GM19463 (cell line): ENCODE results near the gene UBE2V1.
A peak's percentile ranks its signal among the peaks of the same experiment; 100 is the strongest.
"Not testable (repeated sequence)": the region's sequence is repeated elsewhere in the genome, so short reads cannot be mapped to it uniquely, and the experiment has no call there.

Experiments
- ATAC-seq: cut with Tn5 transposase; IDR thresholded peaks from one replicate; pipeline ENCODE4 v1.9.1; 2021; ENCODE audit warnings: mild to moderate bottlenecking, moderate library complexity; ENCODE audit not compliant: unreplicated experiment

UBE2V1 gene

DNA sequence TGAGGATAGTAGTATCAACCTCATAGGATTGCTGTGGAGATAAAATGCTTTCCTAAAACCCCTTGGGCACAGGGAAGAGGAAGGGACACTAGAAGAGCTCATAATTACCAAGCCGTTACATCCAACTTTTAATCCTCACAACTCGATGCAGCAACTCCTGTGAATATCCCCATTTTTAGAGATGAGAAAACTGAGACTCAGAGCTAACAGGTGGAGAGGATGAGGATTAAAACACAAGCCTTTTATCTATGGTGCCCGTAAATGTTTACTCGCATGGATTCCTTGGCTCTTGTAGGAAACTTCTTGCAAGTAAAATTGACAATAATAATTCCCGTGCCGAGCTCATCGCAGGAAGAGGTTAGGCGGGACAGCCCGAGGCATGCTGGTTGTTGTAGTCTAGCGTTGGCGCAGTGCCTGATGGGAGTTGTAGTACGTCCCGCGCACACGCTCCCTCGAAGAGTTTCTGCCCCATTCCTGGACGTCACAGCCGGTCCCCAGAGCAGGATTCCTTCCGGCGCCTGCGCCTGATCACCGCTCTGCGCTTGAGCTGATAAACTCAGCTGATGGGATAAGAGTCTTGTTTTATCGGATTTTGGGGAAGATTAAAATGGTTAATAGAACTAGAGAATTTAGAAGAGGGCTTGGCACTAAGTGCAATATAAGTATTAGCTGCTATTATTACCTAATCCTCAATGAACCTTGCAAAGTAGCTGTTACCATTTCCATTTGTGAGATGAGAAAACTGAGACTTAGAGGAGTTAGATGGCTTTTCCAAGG is 2.8 kb upstream of the UBE2V1 start:
- peak; percentile 68 for ATAC-seq

DNA sequence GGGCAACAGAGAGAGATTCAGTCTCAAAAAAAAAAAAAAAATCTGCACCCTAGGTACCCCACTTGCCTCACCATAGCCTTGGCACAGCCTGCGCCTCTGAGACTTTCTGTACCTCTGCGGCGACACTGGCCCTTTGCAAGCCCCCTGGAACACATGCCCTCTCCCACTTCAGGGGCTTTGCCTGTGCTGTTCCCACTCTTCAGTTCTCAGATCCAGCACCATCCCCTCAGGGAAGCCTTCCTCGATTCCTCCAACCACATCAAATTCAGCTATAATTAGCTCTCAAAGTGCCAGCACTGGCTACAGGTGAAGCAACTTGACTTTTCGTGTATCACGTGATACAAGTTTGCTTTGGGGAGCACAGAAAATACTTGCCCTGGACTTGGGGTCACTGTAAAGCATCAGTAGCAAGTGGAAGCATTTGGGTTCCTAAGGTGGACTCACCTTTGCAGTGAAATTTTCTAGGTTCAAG is 2.1 kb upstream of the UBE2V1 start:
- ATAC-seq: no peak

DNA sequence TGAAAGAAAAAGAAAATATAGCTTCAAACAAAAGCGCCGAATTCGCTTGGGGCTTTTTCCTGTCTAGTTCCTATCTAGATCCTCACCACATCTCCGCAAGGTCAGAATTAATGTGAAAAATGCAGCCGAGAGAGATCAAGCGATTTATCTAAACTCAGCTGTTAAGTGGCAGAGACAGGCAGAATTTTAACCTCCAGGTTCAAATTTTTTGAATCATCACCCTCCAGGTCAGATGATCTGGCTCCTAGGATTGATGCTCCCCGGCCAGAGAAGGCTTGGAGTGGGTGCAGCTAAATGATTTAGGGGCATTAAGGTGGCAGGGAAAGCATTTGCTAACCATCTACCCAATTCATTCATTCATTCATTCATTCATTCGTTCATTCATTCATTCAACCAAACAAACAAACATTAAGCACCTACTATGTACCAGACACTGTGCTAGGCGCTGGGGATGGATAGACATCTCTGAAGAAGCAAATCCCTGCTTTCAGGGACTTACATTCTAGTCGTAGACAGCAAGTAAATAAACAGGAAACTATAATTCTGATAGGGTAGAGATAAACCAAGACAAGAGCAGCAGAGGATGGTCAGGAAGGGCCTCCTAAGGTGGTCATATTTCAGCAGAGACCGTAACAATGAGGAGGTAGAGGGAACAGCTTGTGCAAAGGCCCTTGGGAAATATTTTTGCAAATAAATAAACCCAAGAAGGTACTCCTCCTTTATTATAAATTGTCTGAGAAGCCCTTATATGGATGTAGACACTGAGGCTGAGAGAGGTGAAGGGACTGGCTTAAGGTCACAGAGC is 672 bp upstream of the UBE2V1 start:
- ATAC-seq: no peak

DNA sequence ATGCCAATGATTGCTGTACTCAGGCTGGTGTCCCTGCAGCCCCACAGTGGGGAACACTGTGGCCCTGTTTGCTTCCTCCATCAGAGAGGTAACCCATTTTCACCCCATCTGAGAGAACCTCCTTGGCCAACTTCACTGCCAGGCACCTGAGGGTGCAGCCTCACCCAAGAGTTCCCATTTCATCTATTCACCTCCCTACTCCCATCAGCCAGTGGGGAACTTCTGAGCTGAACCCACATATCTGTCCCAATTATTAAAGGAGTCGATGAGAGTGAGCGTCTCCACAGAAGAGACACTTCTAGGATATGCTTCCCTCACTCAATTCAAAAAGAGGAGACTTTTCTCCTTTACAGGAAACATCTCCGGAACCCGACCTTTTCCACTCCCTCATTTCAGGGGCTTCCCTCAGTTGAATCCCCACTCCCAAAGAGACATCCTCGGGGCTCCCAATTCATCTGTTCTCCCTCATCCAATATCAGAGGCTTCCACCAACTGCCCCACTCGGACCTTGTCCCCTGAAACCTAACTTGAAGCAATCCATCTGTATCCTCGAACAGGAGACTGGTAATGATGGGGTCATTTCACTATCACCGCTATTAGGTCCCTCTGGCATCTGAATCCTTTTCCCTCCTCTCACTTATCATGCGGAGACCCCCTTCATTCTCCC is 988 bp downstream of the UBE2V1 start:
- no peak for ATAC-seq

DNA sequence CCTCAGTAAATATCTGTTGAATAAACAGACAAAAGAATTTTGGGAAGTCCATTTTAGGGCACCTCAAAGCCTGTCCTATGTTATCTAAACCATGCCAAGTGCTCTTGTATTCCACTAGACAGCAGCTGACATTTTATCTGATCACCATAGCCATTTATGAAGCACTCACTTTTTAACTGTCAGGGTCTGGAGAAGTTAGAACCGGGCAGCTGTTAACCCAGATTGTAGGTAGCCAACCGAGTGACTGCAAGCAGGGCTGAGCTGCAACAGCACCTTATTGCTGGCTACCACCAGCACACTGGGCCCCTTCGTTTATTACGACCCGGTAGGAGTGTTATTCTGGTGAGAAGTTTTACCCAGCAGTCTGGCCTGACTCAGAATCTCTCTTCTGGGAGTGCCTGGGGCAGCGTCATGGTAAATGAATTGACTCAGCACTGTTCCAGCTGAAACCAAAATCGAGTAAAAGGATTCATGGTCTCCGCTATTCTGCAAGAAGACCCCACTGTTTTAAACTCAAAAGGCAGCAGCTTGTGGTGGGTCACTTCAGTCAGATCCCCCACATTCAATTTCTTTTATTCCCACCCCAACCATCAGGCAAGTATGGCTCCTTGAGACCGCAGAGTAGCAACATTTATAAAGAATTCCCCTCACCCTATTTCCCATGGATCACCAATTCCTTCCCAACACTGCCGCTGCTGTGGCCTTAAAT is 1.7 kb downstream of the UBE2V1 start:
- ATAC-seq: no peak

DNA sequence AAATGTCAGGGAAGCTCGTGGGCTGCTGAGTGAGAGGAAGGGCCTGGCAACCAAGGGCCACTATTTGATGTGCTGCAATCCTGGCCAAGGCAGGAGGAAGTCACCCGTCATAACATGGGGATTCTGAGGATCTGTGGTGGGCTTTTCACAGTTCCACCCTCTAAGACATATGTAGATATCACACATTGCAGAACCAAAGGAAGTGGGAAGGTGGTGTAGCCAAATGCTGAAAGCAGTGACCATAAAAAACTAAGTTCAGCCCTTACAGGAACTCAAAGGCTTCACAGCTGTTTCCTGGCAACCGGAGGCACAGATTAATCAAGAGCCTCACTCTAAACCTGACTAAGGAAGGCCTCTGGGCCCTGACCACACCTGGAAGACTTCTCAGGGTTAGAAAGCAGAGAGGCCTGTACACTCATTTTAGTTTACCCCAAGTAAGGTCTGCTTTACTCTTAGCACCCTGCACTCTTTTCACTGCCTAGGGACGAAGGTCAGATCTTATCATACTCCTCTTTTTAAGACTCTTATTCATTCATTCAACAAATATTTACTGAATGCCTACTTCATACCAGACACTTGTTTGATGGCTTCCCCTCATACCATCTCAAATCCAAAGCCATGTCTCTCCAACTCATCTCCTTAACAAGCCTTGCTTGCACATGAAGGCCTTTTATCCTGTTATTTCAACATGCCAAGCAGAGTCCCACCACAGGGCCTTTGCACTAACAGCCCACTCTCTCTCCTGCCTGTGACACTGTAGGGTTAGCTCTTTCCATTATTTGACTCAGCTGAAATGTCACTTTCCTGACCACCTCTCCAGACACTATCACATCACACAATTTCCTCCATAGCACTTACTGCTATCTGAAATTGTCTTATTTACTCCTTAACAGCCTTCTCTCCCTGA is 2.6 kb downstream of the UBE2V1 start:
- no peak for ATAC-seq

DNA sequence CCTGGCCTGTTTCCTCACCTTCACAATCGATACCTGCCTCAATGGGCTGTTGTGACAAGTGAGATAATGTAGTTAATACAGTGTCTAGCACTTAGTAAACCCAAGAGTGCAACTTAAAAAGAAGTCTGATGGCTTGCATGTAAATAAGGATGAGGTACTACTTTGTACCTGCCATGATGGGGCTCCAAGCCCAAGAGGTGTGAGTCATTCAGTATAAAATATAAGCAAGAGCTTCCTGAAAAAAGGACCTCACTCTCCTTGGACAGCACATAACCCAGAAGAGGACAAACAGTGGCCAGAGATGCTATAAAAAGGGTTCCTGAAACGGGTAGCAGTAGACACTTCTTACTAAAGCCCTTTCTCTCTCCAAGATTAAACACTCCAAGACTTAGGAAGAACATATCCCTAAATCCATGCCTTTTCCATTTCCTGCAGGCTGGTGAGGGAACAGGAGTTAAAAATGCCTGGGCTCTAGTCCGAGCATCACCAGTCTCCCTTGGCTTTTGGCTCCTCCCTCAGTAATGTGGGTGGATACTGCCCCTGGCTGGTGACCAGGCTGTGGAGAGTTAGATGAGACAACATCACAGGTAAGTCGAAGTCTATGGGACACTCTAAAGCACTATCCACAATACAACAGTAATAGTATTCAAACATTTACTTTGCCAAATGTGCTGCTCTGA is 4.3 kb downstream of the UBE2V1 start:
- ATAC-seq: no peak

DNA sequence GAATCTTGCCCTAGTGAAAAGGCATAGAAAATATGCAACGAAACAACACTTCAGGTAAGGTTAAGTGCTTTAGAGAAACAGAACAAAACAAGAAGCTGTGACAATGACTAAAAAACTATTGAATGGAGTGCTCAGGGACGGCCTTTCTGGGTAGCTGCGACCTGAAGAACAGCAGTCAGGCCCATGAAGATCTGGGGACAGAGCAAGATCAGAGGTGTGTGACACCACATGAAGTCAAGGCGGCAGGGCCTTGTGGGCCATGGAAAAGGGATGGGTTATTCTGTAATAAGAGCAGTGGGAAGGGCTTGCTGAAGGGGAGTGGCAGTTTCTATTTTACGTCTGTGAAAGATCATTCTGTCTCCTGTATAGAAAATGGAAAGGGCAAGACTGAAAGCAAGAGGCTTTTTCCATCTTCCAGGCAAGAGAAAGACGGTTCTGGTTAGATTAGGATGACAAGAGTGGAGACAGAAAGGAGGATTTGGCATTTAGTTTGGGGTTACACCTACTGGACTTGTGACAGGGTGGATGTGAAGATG is 5.1 kb downstream of the UBE2V1 start:
- no peak for ATAC-seq

DNA sequence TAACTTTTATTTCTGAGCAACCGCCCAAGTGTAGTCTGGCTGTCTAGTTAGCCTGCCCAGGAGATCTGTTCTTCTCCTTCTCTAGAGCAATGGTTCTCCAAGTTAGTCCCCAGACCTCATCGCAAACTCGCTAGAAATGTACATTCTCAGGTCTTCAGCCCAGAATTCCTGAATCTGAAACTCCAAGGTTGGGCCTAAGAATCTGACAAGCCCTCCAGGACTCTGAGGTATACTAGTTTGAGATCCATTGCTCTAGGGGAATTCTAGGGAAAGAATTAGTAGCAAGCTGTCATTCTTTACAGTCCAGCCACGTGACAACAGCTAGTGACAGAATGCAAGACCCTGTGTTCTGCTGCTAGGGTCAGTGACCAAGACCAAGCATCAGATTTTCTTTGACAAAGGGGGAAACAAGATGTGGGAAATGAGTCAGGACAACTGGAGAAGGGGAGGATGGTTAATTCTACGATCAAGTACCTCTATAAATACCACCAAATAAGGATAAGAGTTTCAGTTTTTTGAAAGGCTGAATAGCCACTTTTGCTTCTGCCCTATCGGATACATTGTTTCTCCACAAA is 5.8 kb downstream of the UBE2V1 start:
- no peak for ATAC-seq

DNA sequence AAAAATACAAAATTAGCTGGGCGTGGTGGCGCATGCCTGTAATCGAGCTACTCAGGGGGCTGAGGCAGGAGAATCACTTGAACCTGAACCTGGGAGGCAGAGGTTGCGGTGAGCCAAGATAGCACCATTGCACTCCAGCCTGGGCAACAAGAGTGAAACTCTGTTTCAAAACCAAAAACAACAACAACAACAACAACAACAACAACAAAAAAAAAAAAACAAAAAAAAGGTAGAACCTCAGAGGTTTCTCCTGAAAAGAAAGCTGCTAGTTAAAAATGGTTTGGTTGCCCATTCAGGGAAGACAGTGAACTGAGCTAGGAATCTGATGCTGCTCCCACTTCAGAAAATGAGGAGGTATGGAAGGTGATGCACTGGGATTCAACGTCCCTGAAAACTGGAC is 6.3 kb downstream of the UBE2V1 start:
- not testable (repeated sequence) for ATAC-seq

DNA sequence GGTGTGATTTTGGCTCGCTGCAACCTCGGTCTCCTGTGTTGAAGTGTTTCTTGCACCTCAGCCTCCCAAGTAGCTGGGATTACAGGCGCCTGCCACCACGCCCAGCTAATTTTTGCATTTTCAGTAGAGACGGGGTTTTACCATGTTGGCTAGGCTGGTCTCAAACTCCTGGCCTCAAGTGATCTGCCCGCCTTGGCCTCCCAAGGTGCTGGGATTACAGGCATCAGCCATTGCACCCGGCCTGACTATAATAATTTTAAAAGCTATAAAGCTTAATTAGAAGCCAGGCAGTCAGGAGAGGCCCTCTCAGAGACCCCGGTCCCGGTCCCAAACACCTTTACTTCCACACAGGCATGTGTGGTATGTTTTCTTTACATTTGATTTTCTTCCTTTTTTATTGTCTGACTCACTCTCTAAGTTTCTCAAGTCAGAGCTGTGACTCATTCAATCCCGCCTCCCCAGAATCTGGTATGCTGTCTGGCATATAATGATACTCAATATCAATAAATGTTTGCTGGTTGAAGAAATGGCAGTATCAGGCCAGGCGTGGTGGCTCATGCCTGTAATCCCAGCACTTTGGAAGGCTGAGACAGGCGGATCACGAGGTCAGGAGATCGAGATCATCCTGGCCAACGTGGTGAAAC is 9.4 kb downstream of the UBE2V1 start:
- ATAC-seq: not testable (repeated sequence)

DNA sequence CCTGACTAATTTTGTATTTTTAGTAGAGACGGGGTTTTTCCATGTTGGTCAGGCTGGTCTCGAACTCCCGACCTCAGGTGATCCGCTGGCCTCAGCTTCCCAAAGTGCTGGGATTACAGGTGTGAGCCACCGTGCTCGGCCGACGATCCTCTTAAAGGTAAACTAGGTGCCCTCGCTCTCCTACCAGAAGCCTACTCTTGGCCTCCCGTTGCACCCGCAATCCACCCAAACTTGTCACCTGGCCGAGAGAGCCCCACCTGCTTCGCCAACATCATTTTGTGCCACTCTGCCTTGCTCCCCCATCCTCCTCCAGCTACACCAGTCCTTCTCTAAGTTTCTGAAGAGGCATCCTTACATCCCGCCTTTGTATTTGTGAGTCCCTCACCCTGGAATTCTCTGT is 10.4 kb downstream of the UBE2V1 start:
- not testable (repeated sequence) for ATAC-seq

DNA sequence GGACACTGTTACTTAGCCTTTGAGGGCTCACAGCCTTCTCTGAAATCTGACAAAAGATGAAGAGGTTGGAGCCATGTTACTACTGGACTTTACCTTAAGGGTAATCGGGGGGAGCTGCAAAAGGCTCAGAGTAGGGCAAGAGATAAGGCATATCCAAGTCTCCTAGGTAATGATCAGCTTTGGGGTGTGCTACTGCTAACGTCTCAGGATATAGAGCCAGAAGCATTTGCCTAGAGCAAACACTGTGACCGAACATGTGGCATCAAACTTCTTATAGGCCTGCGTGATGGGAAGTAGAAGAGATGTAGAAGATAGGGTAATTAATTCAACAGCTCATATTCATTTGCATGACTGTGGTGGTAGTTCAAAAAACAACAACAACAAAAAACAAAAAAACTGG is 11.1 kb downstream of the UBE2V1 start:
- ATAC-seq: no peak

DNA sequence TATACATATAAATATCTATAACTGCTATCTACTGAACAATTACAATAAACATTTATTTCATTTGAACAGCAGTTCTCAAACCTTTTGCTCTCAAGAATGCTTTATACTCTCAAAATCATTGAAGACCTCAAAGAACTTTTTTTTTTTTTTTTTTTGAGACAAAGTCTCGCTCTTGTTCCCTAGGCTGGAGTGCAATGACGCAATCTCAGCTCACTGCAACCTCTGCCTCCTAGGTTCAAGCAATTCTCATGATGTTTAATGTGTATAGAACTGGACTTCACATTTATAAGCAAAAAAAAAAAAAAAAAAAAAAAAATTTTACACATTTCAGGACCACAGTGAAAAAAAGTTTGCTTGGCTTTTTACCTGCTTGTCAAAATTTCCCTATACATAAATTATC is 11.7 kb downstream of the UBE2V1 start:
- ATAC-seq: no peak

DNA sequence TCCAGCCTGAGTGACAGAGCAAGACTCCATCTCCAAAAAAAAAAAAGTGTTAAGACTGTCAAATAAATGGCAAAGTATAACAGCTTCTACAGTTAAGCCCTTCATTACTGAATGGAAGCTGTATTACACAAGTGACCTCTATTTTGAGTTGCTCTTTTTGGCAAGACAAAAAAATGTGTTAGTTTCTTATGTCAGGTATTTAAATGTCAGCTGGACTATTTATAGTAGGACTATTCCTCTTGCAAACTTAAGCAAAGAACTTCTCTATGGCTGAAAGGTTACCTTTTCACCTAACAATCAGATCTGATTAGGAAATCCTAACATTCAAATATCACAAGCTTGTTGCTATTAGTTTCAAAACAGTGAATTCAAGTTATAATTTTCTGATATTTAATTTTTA is 12.4 kb downstream of the UBE2V1 start:
- ATAC-seq: no peak

DNA sequence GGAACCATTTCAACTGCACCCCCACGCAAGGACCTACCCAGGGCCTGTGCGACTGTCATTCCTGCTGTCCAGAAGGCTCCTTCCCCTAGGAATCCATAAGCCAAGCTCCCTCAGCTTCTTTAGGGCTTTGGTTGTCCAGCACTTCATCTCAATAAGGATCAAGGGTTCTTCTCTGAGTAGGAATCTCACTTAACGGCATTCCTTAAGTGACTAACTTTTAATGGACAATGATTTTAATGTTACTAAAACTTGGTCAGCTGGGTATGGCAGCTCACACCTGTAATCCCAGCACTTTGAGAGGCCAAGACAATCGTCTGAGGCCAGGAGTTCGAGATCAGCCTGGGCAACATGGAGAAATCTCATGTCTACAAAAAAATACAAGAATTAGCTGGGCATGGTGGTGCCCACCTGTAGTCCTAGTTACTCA is 13.4 kb downstream of the UBE2V1 start:
- no peak for ATAC-seq

DNA sequence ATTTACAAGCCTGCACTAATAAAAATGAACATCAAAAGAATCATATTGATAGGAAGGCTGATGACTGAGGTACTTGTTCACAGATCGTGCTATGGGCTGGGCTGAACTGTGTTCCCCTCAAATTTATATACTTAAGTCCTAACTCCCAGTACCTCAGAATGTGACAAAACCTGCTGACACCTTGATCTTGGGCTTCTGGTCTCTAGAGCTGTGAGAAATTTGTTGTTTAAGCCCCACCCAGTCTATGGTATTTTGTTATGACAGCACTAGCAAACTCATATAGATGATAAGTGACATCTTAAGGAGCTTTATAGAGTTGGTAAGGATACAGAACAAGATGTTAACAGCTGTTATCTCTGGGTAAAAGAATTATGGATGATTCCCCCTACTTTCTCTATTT is 13.8 kb downstream of the UBE2V1 start:
- ATAC-seq: no peak

DNA sequence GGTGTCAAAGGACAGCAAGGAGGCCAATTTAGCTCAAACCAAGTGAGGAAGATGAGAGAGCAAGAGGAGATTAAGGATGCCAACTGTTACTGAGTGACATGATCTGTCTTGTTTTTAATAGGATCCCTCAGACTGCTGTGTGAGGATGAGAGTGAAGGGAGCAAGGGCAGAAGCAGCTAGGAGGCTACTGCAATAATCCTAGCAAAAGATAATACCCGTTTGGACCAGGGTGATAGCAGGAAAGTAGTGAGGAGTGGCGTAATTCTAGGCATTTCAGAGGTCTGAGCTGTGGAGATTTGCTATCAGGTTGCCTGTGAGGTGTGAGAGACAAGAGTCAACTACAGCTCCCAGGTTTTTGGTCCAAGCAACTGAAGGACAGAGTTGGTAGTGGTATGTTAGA is 14.7 kb downstream of the UBE2V1 start:
- ATAC-seq: no peak
